ENCODE measurements around the gene QKI.

The QKI gene

DNA sequence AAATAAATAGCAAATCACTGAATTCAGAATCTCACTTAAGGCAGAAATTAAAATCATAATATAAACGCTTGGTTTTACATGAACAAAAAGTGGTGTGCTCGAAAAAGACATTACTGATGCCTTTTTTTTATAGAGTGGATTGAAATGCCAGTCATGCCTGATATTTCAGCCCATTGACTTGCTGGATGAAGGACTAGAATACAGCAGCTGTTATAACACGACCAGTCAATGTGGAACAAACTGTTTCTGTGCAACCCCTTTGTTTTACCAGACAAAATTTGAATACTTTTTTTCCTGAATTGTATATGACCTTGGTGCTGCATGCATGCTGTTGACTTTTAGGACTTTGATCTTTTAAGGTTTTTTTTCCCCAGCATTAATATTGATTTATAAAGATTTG, 150.0 kb downstream of the QKI start:
- H3K27ac ChIP-seq (ENCODE audit: poor library complexity, severe bottlenecking): no peak overlapping the region
- H3K9me3 ChIP-seq (ENCODE audit: severe bottlenecking): no peaks in the 10 kb centered on the region
- H3K27me3 ChIP-seq (ENCODE audit: insufficient read depth, poor library complexity, severe bottlenecking): no peaks in the 10 kb centered on the region
- H3K4me1 ChIP-seq (ENCODE audit: insufficient read depth, poor library complexity, severe bottlenecking): no peaks in the 10 kb centered on the region
- no peak for DNase-seq (ENCODE audit: low spot score)
- H3K36me3 ChIP-seq (ENCODE audit: low read depth): peaks cover 91% of the 10 kb centered on the region
- ATAC-seq (ENCODE audit: low read depth): no peak
- TF ChIP-seq, protein P1, sequence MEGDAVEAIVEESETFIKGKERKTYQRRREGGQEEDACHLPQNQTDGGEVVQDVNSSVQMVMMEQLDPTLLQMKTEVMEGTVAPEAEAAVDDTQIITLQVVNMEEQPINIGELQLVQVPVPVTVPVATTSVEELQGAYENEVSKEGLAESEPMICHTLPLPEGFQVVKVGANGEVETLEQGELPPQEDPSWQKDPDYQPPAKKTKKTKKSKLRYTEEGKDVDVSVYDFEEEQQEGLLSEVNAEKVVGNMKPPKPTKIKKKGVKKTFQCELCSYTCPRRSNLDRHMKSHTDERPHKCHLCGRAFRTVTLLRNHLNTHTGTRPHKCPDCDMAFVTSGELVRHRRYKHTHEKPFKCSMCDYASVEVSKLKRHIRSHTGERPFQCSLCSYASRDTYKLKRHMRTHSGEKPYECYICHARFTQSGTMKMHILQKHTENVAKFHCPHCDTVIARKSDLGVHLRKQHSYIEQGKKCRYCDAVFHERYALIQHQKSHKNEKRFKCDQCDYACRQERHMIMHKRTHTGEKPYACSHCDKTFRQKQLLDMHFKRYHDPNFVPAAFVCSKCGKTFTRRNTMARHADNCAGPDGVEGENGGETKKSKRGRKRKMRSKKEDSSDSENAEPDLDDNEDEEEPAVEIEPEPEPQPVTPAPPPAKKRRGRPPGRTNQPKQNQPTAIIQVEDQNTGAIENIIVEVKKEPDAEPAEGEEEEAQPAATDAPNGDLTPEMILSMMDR (IDR thresholded peaks at IDR 0.05; ENCODE audit: poor library complexity, severe bottlenecking): no peak
- no peak overlapping the region for H3K4me3 ChIP-seq (ENCODE audit: severe bottlenecking)

DNA sequence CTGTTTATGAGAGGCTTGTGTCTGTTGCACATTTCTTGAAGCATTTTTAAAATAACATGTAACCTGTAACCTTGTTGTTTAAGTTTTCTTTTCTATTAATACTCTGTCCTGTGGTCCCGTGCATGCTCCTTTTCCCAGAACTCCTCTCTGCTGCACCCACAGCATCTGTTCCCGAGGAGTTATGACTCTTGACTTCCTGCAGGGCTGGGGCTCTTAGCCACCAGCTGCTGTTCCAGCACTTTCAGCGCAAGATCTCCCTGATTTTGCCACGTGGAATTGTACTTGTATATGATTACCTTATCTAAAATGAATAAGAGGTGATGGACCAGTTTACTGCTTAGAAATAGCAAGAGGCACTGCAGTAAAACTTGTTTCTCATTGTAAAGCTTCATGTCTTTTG, 150.6 kb downstream of the QKI start:
- DNase-seq (ENCODE audit: low spot score) (no peak), ATAC-seq (ENCODE audit: low read depth) (no peak)
- TF ChIP-seq, protein P1 (IDR thresholded peaks at IDR 0.05; ENCODE audit: poor library complexity, severe bottlenecking): no peak
- no peaks in the 10 kb centered on the region for H3K27me3 ChIP-seq (ENCODE audit: insufficient read depth, poor library complexity, severe bottlenecking)
- H3K9me3 ChIP-seq (ENCODE audit: severe bottlenecking): no peaks in the 10 kb centered on the region
- H3K36me3 ChIP-seq (ENCODE audit: low read depth): peaks cover 88% of the 10 kb centered on the region
- no peak overlapping the region for H3K27ac ChIP-seq (ENCODE audit: poor library complexity, severe bottlenecking)
- no peak overlapping the region for H3K4me3 ChIP-seq (ENCODE audit: severe bottlenecking)
- H3K4me1 ChIP-seq (ENCODE audit: insufficient read depth, poor library complexity, severe bottlenecking): no peaks in the 10 kb centered on the region

DNA sequence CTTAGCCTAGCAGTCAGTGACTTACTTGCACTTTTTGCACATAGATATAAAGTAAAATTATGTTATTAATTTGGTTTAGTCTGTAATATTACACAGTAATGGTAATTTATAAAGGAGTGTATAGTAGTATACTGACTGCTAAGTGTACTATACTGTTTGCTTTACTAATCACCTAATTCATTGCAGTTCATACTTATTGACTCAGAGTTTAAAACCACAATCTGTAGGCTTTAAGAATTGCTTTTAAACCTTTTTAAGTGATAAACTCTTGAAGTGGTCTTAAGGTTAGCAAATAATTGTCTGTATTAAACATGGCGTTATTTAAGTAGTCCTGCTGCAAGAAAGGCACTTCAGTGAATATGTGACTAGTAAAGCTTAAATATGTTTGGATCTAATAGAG, 151.5 kb downstream of the QKI start:
- Histone ChIP-seq H3K9me3 (ENCODE audit: severe bottlenecking) (no peaks in the 10 kb centered on the region), H3K4me3 (ENCODE audit: severe bottlenecking) (no peak overlapping the region), H3K4me1 (ENCODE audit: insufficient read depth, poor library complexity, severe bottlenecking) (no peaks in the 10 kb centered on the region), H3K27ac (ENCODE audit: poor library complexity, severe bottlenecking) (no peak overlapping the region), H3K27me3 (ENCODE audit: insufficient read depth, poor library complexity, severe bottlenecking) (no peaks in the 10 kb centered on the region), H3K36me3 (ENCODE audit: low read depth) (peaks cover 90% of the 10 kb centered on the region)
- ATAC-seq (ENCODE audit: low read depth): no peak
- no peak for DNase-seq (ENCODE audit: low spot score)
- TF ChIP-seq, protein P1 (IDR thresholded peaks at IDR 0.05; ENCODE audit: poor library complexity, severe bottlenecking): no peak

DNA sequence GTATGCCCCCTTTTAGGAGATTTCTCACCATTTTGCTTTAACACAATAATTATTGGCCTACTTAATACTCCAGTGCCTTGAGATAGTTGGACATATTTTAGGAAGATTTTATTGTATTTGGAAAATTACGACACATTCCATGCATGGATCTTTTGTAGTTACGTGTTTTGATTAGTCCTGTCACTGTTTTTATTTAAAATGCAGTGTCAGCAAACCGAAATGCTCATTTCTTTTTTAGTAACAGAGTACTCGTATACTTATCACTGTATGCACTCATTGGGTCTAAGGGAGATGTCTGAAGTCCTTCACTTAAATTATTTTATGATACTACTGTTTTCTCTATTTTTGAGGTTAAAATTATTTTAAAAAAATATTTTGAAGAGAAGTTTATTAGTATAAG, 153.8 kb downstream of the QKI start:
- ATAC-seq (ENCODE audit: low read depth): no peak
- Histone ChIP-seq H3K36me3 (ENCODE audit: low read depth) (peaks cover 85% of the 10 kb centered on the region), H3K4me3 (ENCODE audit: severe bottlenecking) (no peak overlapping the region), H3K4me1 (ENCODE audit: insufficient read depth, poor library complexity, severe bottlenecking) (peaks cover 16% of the 10 kb centered on the region), H3K9me3 (ENCODE audit: severe bottlenecking) (no peaks in the 10 kb centered on the region), H3K27me3 (ENCODE audit: insufficient read depth, poor library complexity, severe bottlenecking) (no peaks in the 10 kb centered on the region), H3K27ac (ENCODE audit: poor library complexity, severe bottlenecking) (no peak overlapping the region)
- DNase-seq (ENCODE audit: low spot score): no peak
- TF ChIP-seq, protein P1 (IDR thresholded peaks at IDR 0.05; ENCODE audit: poor library complexity, severe bottlenecking): no peak

DNA sequence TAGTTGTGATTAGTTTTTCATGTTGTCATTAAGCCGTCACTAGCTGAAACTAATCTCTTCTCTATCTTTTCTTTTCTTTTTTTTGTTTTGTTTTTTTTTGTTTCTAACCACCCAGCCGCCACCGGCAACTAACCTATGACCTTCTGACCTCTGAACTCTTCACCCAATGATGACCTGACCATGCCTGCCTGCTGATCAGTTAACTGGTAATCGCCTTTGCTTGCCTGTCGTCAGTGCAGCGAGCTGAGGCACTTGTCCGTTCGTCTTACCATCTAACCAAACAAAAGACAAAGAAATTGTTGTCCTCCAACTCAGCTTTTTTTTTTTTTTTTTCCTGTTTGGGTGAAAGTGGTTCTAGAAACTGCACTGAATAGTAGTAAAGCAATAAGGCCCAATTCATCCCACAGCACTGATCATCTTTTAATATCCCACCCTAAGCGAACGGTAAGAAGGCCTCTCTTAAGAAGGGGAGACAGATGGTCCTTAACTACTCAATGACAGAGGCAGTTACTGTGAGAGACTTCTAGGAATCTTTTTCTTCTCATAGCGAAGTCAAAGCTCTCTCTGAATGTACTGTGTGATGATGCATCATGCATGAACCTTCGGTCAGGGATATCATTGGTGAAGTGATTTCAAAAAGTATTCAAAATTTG, 156.2 kb downstream of the QKI start:
- peaks cover 16% of the 10 kb centered on the region for H3K4me1 ChIP-seq (ENCODE audit: insufficient read depth, poor library complexity, severe bottlenecking)
- H3K36me3 ChIP-seq (ENCODE audit: low read depth): peaks cover 77% of the 10 kb centered on the region
- TF ChIP-seq, protein P1 (IDR thresholded peaks at IDR 0.05; ENCODE audit: poor library complexity, severe bottlenecking): no peak
- H3K9me3 ChIP-seq (ENCODE audit: severe bottlenecking): no peaks in the 10 kb centered on the region
- H3K4me3 ChIP-seq (ENCODE audit: severe bottlenecking): no peak overlapping the region
- H3K27ac ChIP-seq (ENCODE audit: poor library complexity, severe bottlenecking): peak overlapping the region; percentile 3
- DNase-seq (ENCODE audit: low spot score) (no peak), ATAC-seq (ENCODE audit: low read depth) (no peak)
- no peaks in the 10 kb centered on the region for H3K27me3 ChIP-seq (ENCODE audit: insufficient read depth, poor library complexity, severe bottlenecking)

All from RWPE2 (cell line).